H1 (cell line): Measurements from ENCODE around the gene QSER1. TPM values are rescaled to one million over a fixed set of nuclear protein-coding genes. Genes with fewer than 3 reads are reported as not detected.

Experiments used
- CTCF ChIA-PET: fragments of 300-600 bp; sonication (Branson Sonifier 250); formaldehyde crosslinking; loops from one replicate; lab custom pipeline; 2021; ENCODE audit not compliant: partially characterized antibody; lab: Charles Lee
- POLR2A ChIA-PET: fragments of 300-600 bp; sonication (Branson Sonifier 250); formaldehyde crosslinking; loops from one replicate; lab custom pipeline; 2021; ENCODE audit warnings: inconsistent platforms; ENCODE audit not compliant: partially characterized antibody; lab: Charles Lee
- DNase-seq, 2 experiments: peaks; one replicate each; pipeline versions ENCODE4 v3.0.0 to v3.0.0-alpha.2; 2010 to 2022; ENCODE audit warnings: low spot score in 2 of 2, low read depth in 1 of 2, mixed read lengths in 1 of 2
- FAIRE-seq: peaks from 2 replicates; lab custom pipeline; 2011; peaks lifted over from hg19 to GRCh38; lab: Jason Lieb, UNC
- H2AFZ ChIP-seq: 2 replicates; pipeline ENCODE4 v1.8.1; 2012; ENCODE audit warnings: low read length, inconsistent platforms
- H2AK5ac ChIP-seq: 2 replicates; pipeline ENCODE4 v1.6.1; 2013; ENCODE audit warnings: low read depth, low read length
- H2BK120ac ChIP-seq: replicated peaks from 2 replicates; pipeline ENCODE3; 2013; ENCODE audit warnings: low read depth, low read length, inconsistent platforms
- H2BK12ac ChIP-seq: 2 replicates; pipeline ENCODE4 v1.6.1; 2013; ENCODE audit warnings: low read depth, low read length
- H2BK15ac ChIP-seq: 2 replicates; pipeline ENCODE4 v1.6.1; 2013; ENCODE audit warnings: low read length
- H2BK20ac ChIP-seq: 2 replicates; pipeline ENCODE4 v1.6.1; 2013; ENCODE audit warnings: low read length
- H2BK5ac ChIP-seq: 2 replicates; pipeline ENCODE4 v1.6.1; 2013; ENCODE audit warnings: low read depth, low read length
- H3K14ac ChIP-seq: 2 replicates; pipeline ENCODE4 v1.6.1; 2013; ENCODE audit warnings: inconsistent platforms; ENCODE audit not compliant: insufficient read length
- H3K18ac ChIP-seq: 2 replicates; pipeline ENCODE4 v1.6.1; 2013; ENCODE audit warnings: low read length; ENCODE audit errors: extremely low read depth
- H3K23ac ChIP-seq: 2 replicates; pipeline ENCODE4 v1.6.1; 2013; ENCODE audit warnings: inconsistent platforms; ENCODE audit not compliant: insufficient read length
- H3K23me2 ChIP-seq: 2 replicates; pipeline ENCODE4 v1.6.1; 2013; ENCODE audit warnings: low read depth, low read length
- H3K27ac ChIP-seq: 2 replicates; pipeline ENCODE4 v1.6.1; 2011; ENCODE audit warnings: low read depth, low read length, inconsistent platforms
- H3K27me3 ChIP-seq, 4 experiments: replicated peaks in 1 of 4; 1 replicate in 1 of 4; 2 replicates in 3 of 4; pipeline versions ENCODE4 v1.6.1 to v1.8.1; 2011 to 2013; ENCODE audit warnings: low read length in 3 of 4, mild to moderate bottlenecking in 3 of 4, inconsistent platforms in 2 of 4, mixed read lengths in 2 of 4, moderate library complexity in 1 of 4; ENCODE audit not compliant: control insufficient read depth in 3 of 4, insufficient read depth in 3 of 4; ENCODE audit errors: extremely low read depth in 1 of 4
- H3K36me3 ChIP-seq, 4 experiments: 2 replicates each; pipeline versions ENCODE4 v1.6.1 to v1.8.1; 2011 to 2013; ENCODE audit warnings: mild to moderate bottlenecking in 4 of 4, low read length in 3 of 4, moderate library complexity in 2 of 4, control low read depth in 1 of 4, inconsistent platforms in 1 of 4; ENCODE audit not compliant: insufficient read depth in 4 of 4, control insufficient read depth in 2 of 4
- H3K4ac ChIP-seq: replicated peaks from 2 replicates; pipeline ENCODE3; 2013; ENCODE audit warnings: low read length, low read depth, mixed read lengths, inconsistent platforms; ENCODE audit not compliant: insufficient read length
- H3K4me1 ChIP-seq, 4 experiments: replicated peaks in 1 of 4; 1 replicate in 1 of 4; 2 replicates in 3 of 4; pipeline versions ENCODE4 v1.6.1 to v1.8.1; 2011 to 2013; ENCODE audit warnings: low read length in 3 of 4, inconsistent platforms in 2 of 4, mixed read lengths in 1 of 4; ENCODE audit not compliant: insufficient read depth in 4 of 4, control insufficient read depth in 3 of 4
- H3K4me2 ChIP-seq, 2 experiments: 2 replicates each; pipeline versions ENCODE4 v1.6.1 to v1.8.1; 2011 to 2013; ENCODE audit warnings: low read depth in 2 of 2, low read length in 2 of 2, control low read depth in 1 of 2, inconsistent platforms in 1 of 2, mild to moderate bottlenecking in 1 of 2; ENCODE audit not compliant: insufficient read depth in 1 of 2
- H3K4me3 ChIP-seq, 4 experiments: fragments of 200-600, 300-600 bp in 1 of 4; sonication (generic), shearing (Covaris generic), sonication (Bioruptor Twin) in 1 of 4; 2 replicates each; pipeline versions ENCODE4 v1.5.1 to v1.8.1; 2011 to 2016; ENCODE audit warnings: low read length in 4 of 4, low read depth in 3 of 4, control low read depth in 2 of 4, inconsistent platforms in 2 of 4, mild to moderate bottlenecking in 2 of 4, mixed read lengths in 1 of 4, moderate library complexity in 1 of 4; ENCODE audit not compliant: insufficient read depth in 2 of 4; ENCODE audit errors: extremely low read depth in 1 of 4
- H3K56ac ChIP-seq: replicated peaks from 2 replicates; pipeline ENCODE3; 2013; ENCODE audit warnings: low read depth, mild to moderate bottlenecking, mixed read lengths, low read length, inconsistent platforms; ENCODE audit not compliant: insufficient read length
- H3K79me1 ChIP-seq: 2 replicates; pipeline ENCODE4 v1.6.1; 2013; ENCODE audit warnings: low read depth, low read length, control low read depth
- H3K79me2 ChIP-seq, 2 experiments: 2 replicates each; pipeline versions ENCODE4 v1.6.1 to v1.8.1; 2012 to 2013; ENCODE audit warnings: low read length in 2 of 2, mild to moderate bottlenecking in 2 of 2, inconsistent platforms in 1 of 2; ENCODE audit not compliant: insufficient read depth in 2 of 2, control insufficient read depth in 1 of 2
- H3K9ac ChIP-seq, 4 experiments: replicated peaks in 1 of 4; 1 replicate in 1 of 4; 2 replicates in 3 of 4; pipeline versions ENCODE4 v1.6.1 to v1.8.1; 2011 to 2013; ENCODE audit warnings: low read depth in 3 of 4, low read length in 3 of 4, control low read depth in 2 of 4, mild to moderate bottlenecking in 2 of 4, moderate library complexity in 2 of 4, inconsistent platforms in 1 of 4; ENCODE audit errors: extremely low read depth in 1 of 4
- H3K9me3 ChIP-seq, 2 experiments: 2 replicates each; pipeline versions ENCODE4 v1.6.1 to v1.8.1; 2012 to 2013; ENCODE audit warnings: mild to moderate bottlenecking in 2 of 2, moderate library complexity in 2 of 2, control low read depth in 1 of 2, inconsistent platforms in 1 of 2, low read depth in 1 of 2, low read length in 1 of 2, mixed read lengths in 1 of 2; ENCODE audit not compliant: insufficient read depth in 2 of 2
- H4K20me1 ChIP-seq, 2 experiments: replicated peaks in 1 of 2; 2 replicates each; pipeline versions ENCODE3 to v1.8.1; 2011 to 2013; ENCODE audit warnings: inconsistent platforms in 2 of 2, low read length in 2 of 2, mild to moderate bottlenecking in 1 of 2; ENCODE audit not compliant: insufficient read depth in 2 of 2, control insufficient read depth in 1 of 2
- H4K5ac ChIP-seq: 2 replicates; pipeline ENCODE4 v1.6.1; 2013; ENCODE audit warnings: low read length, low read depth, mixed read lengths, inconsistent platforms; ENCODE audit not compliant: insufficient read length
- H4K8ac ChIP-seq: 2 replicates; pipeline ENCODE4 v1.8.0; 2013; ENCODE audit warnings: mild to moderate bottlenecking, moderate library complexity, low read length, inconsistent platforms; ENCODE audit not compliant: insufficient read depth; ENCODE audit errors: extremely low read depth
- H4K91ac ChIP-seq: replicated peaks from 2 replicates; pipeline ENCODE3; 2013; ENCODE audit warnings: low read length, mixed read lengths, inconsistent platforms; ENCODE audit not compliant: insufficient read length
- CTBP2 ChIP-seq: IDR thresholded peaks from 2 replicates; pipeline ENCODE4 v1.7.0; 2011; ENCODE audit warnings: borderline replicate concordance, mild to moderate bottlenecking, moderate library complexity, mixed read lengths, low read length; ENCODE audit not compliant: insufficient read depth, insufficient read length
- NANOG ChIP-seq: IDR thresholded peaks from 2 replicates; pipeline ENCODE4 v1.6.1; 2011; ENCODE audit warnings: low read length, low read depth, mild to moderate bottlenecking, inconsistent platforms; ENCODE audit not compliant: insufficient read depth, poor library complexity, severe bottlenecking
- SAP30 ChIP-seq: fragments of 300-600 bp; sonication (generic); IDR thresholded peaks from 2 replicates; pipeline ENCODE4 v1.7.1; 2012; ENCODE audit warnings: low read length, moderate library complexity, mild to moderate bottlenecking, inconsistent platforms; ENCODE audit not compliant: insufficient read depth, insufficient replicate concordance
- SP1 ChIP-seq: IDR thresholded peaks from 2 replicates; pipeline ENCODE4 v1.6.1; 2011; ENCODE audit warnings: low read depth, low read length
- TAF7 ChIP-seq: optimal IDR thresholded peaks from 2 replicates; pipeline ENCODE3; 2011; ENCODE audit warnings: low read depth, mild to moderate bottlenecking, inconsistent platforms, low read length, moderate library complexity, borderline replicate concordance
- TCF12 ChIP-seq: IDR thresholded peaks from 2 replicates; pipeline ENCODE4 v1.6.1; 2011; ENCODE audit warnings: low read depth, mild to moderate bottlenecking, low read length
- WGBS, 2 experiments: shearing (Covaris generic) in 1 of 2; methylation state at CpG; one replicate each; pipeline versions ENCODE4 v1.1.6 to v1.1.7; 2013 to 2015; ENCODE audit warnings: low lambda C conversion rate in 2 of 2, mixed read lengths in 2 of 2, inconsistent platforms in 1 of 2, low coverage in 1 of 2, missing lambda C conversion rate in 1 of 2; ENCODE audit not compliant: insufficient replicate concordance in 2 of 2, insufficient coverage in 1 of 2, insufficient read length in 1 of 2; ENCODE audit errors: extremely low coverage in 1 of 2, missing lambda C conversion rate in 1 of 2; 5-methylcytosine and 5-hydroxymethylcytosine counted together
- polyA plus RNA-seq, 7 experiments: library from polyadenylated mRNA; depleted of rRNA in 3 of 7; stranded (reverse) in 5 of 7; unstranded in 2 of 7; fragments of >200 nt in 5 of 7; fragments of 200-250 nt in 2 of 7; gene quantifications; 1 replicate in 5 of 7; 2 replicates in 1 of 7; 4 replicates in 1 of 7; pipeline versions ENCODE4 v1.2.1 to v1.2.3, GENCODE V29; 2011 to 2013; ENCODE audit warnings: missing spikeins in 2 of 7, mixed read lengths in 2 of 7
- total RNA-seq: library from RNA; stranded (reverse); fragmentation: NEBNext Ultra II Directional; extraction: Animal tissue kit (Norgen Biotek cat#: 25700); gene quantifications from 2 replicates; pipeline ENCODE4 v1.2.1, GENCODE V29; 2021
- TF ChIP-seq, protein P1 (sequence below): IDR thresholded peaks from 2 replicates; pipeline ENCODE4 v1.6.1; 2011; ENCODE audit warnings: low read depth, mild to moderate bottlenecking, low read length; ENCODE audit not compliant: insufficient read depth

Gene QSER1
- total and polyA plus RNA-seq, 2 of the 8 experiments (the other 6 are each of a cell fraction or from before 2014, with no cell fraction given), result 29.3 to 117 TPM

- Histone ChIP-seq H3K4me2 (no peak overlapping the region), H4K20me1 (peaks cover 2 to 4% of the 10 kb centered on the region in 2 experiments), H4K5ac (no peak overlapping the region), H3K27ac (no peak overlapping the region), H3K9me3 (no peaks in the 10 kb centered on the region), H3K56ac (no peak overlapping the region), H2BK5ac (no peak overlapping the region), H3K79me2 (peaks cover 11 to 73% of the 10 kb centered on the region in 2 experiments; a peak in 3 of 4 replicates), H3K14ac (no peak overlapping the region), H2BK12ac (no peak overlapping the region), H2AK5ac (no peak overlapping the region), H4K91ac (no peak overlapping the region), H4K8ac (no peak overlapping the region), H3K79me1 (no peaks in the 10 kb centered on the region; the same call in 1 of the 2 replicates), H2BK120ac (no peak overlapping the region), H3K18ac (no peak overlapping the region), H3K4ac (no peak overlapping the region), H3K9ac (no peak overlapping the region), H3K36me3 (peaks cover 9 to 60% (median 40%) of the 10 kb centered on the region in 4 experiments), H3K4me3 (no peak overlapping the region), H3K23ac (no peak overlapping the region), H3K23me2 (no peaks in the 10 kb centered on the region), H2BK20ac (no peak overlapping the region), H3K27me3 (no peaks in the 10 kb centered on the region), H2BK15ac (no peak overlapping the region), H2AFZ (no peak overlapping the region), H3K4me1 (peaks cover 0 to 2% (median 0%) of the 10 kb centered on the region in 4 experiments; a peak in 1 of 7 replicates)
- POLR2A ChIA-PET, result interaction anchor here (1.7 kb wide), 1 partner anchor 11 kb away, joined by 5 read pairs; no protein-coding TSS in a partner anchor
- CTCF ChIA-PET, result interaction anchor here (0.6 kb wide), 1 partner anchor 89 kb away, joined by 3 read pairs; no protein-coding TSS in a partner anchor
- no peak for DNase-seq
- 95% methylated on average over 1 of the region's 1 CpG; no CpG with 5 or more reads in 1 of the 2 experiments for WGBS, 2 experiments
- no peak for FAIRE-seq
- TF ChIP-seq CTBP2 (no peak), SAP30 (no peak), SP1 (no peak), TCF12 (no peak), TAF7 (no peak), NANOG (no peak)
- TF ChIP-seq, protein P1, sequence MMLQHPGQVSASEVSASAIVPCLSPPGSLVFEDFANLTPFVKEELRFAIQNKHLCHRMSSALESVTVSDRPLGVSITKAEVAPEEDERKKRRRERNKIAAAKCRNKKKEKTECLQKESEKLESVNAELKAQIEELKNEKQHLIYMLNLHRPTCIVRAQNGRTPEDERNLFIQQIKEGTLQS, result no peak
Measured at GRCh38 chr11:32939046-32939445, 46.4 kb downstream of the QSER1 start.
